SH-SY5Y (cell line): ENCODE measurements around the gene GAS6.

Experiments
- GATA2 ChIP-seq: IDR thresholded peaks from 2 replicates; pipeline ENCODE4 v1.6.1; 2011; ENCODE audit warnings: mild to moderate bottlenecking, low read depth, low read length
- GATA3 ChIP-seq: IDR thresholded peaks from 2 replicates; pipeline ENCODE4 v1.6.1; 2011; ENCODE audit warnings: low read depth, mild to moderate bottlenecking, low read length, moderate library complexity

DNA sequence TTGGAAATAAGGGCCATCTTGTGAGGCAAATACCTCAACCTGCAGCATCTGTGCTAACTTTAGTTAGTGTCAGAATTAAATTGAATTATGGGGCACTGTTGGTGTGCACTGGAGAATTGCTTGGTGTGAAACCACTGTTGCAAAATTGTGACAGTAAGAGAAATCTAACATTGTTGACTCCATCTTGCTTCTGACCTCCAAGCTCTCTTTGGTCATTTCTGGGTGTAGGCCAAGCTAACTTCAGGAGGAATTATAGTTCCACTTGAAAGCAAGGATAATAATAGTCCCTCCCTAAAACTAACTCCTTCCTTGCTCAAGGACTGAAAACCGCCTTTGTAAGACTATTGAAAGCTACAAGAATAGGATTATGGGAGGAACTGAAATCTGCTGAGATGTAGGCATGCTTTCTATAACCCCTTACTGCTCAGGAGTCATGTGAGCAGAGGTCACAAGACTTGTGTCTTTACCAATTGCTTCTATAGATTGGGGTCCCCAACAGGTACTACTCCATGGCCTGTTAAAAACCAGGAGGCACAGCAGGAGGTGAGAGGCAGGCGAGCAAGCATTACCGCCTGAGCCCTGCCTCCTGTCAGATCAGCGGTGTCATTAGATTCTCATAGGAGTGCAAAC, 24.9 kb upstream of the GAS6 start:
- no peak for TF ChIP-seq GATA2
- TF ChIP-seq GATA3 = no peak
